Measurements from ENCODE around the gene MAP3K20. TPM values are rescaled to one million over a fixed set of nuclear protein-coding genes. Genes with fewer than 3 reads are reported as not detected.

MAP3K20 gene
- total and polyA plus RNA-seq, 2 of the 8 experiments (the other 6 are each of a cell fraction or from before 2014, with no cell fraction given) = 3.1 to 11.1 TPM

- Histone ChIP-seq H3K4ac (replicated peaks; ENCODE audit: insufficient read length, low read depth, low read length) (no peak overlapping the region), H3K27me3 (replicated peaks in 1 of 4; ENCODE audit: control insufficient read depth in 3 of 4, extremely low read depth in 1 of 4, insufficient read depth in 3 of 4, low read length in 3 of 4) (no peaks in the 10 kb centered on the region), H3K79me2 (ENCODE audit: control insufficient read depth in 1 of 2, insufficient read depth in 2 of 2, low read length in 2 of 2) (no peaks in the 10 kb centered on the region), H3K36me3 (ENCODE audit: control insufficient read depth in 2 of 4, insufficient read depth in 4 of 4, low read length in 3 of 4) (no peaks in the 10 kb centered on the region), H3K79me1 (ENCODE audit: low read depth, low read length) (no peaks in the 10 kb centered on the region), H3K4me1 (replicated peaks in 1 of 4; ENCODE audit: control insufficient read depth in 3 of 4, insufficient read depth in 4 of 4, low read length in 3 of 4) (no peaks in the 10 kb centered on the region), H3K56ac (replicated peaks; ENCODE audit: insufficient read length, low read depth, low read length) (no peak overlapping the region), H2BK20ac (ENCODE audit: low read length) (no peak overlapping the region), H3K14ac (ENCODE audit: insufficient read length) (no peak overlapping the region), H2AK5ac (ENCODE audit: low read depth, low read length) (no peak overlapping the region), H3K4me2 (ENCODE audit: insufficient read depth in 1 of 2, low read depth in 2 of 2, low read length in 2 of 2) (no peak overlapping the region), H4K8ac (ENCODE audit: extremely low read depth, insufficient read depth, low read length) (no peak overlapping the region), H3K18ac (ENCODE audit: extremely low read depth, low read length) (no peak overlapping the region), H3K23me2 (ENCODE audit: low read depth, low read length) (no peaks in the 10 kb centered on the region), H2AFZ (ENCODE audit: low read length) (no peak overlapping the region), H4K5ac (ENCODE audit: insufficient read length, low read depth, low read length) (no peak overlapping the region), H2BK5ac (ENCODE audit: low read depth, low read length) (no peak overlapping the region), H3K23ac (ENCODE audit: insufficient read length) (no peak overlapping the region), H2BK12ac (ENCODE audit: low read depth, low read length) (no peak overlapping the region), H3K4me3 (ENCODE audit: extremely low read depth in 1 of 4, insufficient read depth in 2 of 4, low read depth in 3 of 4, low read length in 4 of 4) (no peak overlapping the region), H4K20me1 (replicated peaks in 1 of 2; ENCODE audit: control insufficient read depth in 1 of 2, insufficient read depth in 2 of 2, low read length in 2 of 2) (no peaks in the 10 kb centered on the region), H2BK120ac (replicated peaks; ENCODE audit: low read depth, low read length) (no peak overlapping the region), H4K91ac (replicated peaks; ENCODE audit: insufficient read length, low read length) (no peak overlapping the region), H3K27ac (ENCODE audit: low read depth, low read length) (no peak overlapping the region), H3K9ac (replicated peaks in 1 of 4; ENCODE audit: extremely low read depth in 1 of 4, low read depth in 3 of 4, low read length in 3 of 4) (no peak overlapping the region), H2BK15ac (ENCODE audit: low read length) (no peak overlapping the region), H3K9me3 (ENCODE audit: insufficient read depth in 2 of 2, low read depth in 1 of 2, low read length in 1 of 2) (peaks cover 6 to 10% of the 10 kb centered on the region in 2 experiments; a peak in 3 of 4 replicates)
- POLR2A ChIA-PET (ENCODE audit: partially characterized antibody) = no interaction called here
- no peak for TF ChIP-seq EGR1 (IDR thresholded peaks at IDR 0.05; ENCODE audit: borderline replicate concordance, low read depth, low read length)
- FAIRE-seq = no peak
- no peak for DNase-seq (ENCODE audit: low read depth in 1 of 2, low spot score in 2 of 2)
- CTCF ChIA-PET (ENCODE audit: partially characterized antibody) = interaction anchor here (0.7 to 1.5 kb wide), 4 partner anchors 8 to 874 kb away, joined by 3 to 5 read pairs (median 4); no protein-coding TSS in a partner anchor
- 93% methylated on average over 27 of the region's 28 CpGs; no CpG with 5 or more reads in 1 of the 2 experiments for WGBS, 2 experiments (ENCODE audit: extremely low coverage in 1 of 2, insufficient coverage in 1 of 2, insufficient read length in 1 of 2, insufficient replicate concordance in 2 of 2, low coverage in 1 of 2, low lambda C conversion rate in 2 of 2, missing lambda C conversion rate in 1 of 2)
Observed at GRCh38 chr2:173282795-173283545, 207.3 kb downstream of the MAP3K20 start.

Data from H1 (cell line).